ENCODE measurements around the gene HIRA. TPM values are rescaled to one million over a fixed set of nuclear protein-coding genes. Genes with fewer than 3 reads are reported as not detected.

Gene HIRA
- total and polyA plus RNA-seq, 9 of the 15 experiments (the other 6 are each of a cell fraction or from before 2014, with no cell fraction given) = 0.96 to 132 (median 58.4) TPM

DNA sequence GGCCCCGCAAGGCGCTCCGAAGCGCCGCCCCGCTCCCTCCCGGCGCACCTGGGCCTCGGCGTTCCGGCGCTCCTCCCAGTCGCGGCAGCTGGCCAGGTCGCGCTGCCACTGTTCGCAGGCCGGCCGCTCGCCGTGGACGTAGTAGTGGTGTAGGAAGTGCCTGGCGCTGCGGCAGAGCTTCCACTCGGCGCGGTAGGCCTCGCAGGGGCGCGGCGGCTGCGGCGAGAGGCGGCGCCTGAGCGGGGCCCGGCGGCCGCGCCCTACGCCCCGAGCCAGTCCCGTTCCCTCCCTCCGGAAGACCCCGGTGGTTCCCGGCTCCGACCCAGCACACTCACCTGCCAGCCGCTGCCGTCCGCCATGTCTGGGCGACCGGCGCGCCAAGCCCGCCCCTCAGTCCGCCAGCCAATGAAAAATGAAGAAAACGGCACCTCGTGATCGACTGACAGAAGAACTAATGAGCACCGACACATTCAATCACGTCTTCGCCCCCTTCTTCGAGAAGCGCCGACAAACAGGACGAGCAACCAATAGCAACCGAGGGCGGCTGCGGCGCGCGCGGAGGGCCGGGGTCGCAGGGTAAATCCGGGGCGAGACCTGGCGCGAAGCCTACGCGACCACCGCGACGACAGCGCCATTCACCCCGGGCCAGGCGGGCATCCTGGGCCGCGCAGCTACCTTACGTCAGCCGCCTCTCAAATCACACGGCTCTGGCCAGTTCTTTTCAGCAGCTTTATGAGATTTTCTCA, 16.0 kb upstream of the HIRA start, which contains the start of gene C22orf39 (continued):
- TF ChIP-seq NR2F6 (CRISPR knock-in tag; IDR thresholded peaks at IDR 0.05) (peak; percentile 90; the same call in 1 of the 2 replicates), PHF21A (IDR thresholded peaks at IDR 0.05; ENCODE audit: borderline replicate concordance, low read depth) (peak; percentile 97), SMAD1 (IDR thresholded peaks at IDR 0.05; ENCODE audit: low read depth, low read length, partially characterized antibody) (peak; percentile 95), ZSCAN29 (IDR thresholded peaks at IDR 0.05) (peak; percentile 44; the same call in 1 of the 2 replicates), TCF15 (CRISPR knock-in tag; IDR thresholded peaks at IDR 0.05) (0 out of 2 replicates have a peak, but pooled peaks have one; percentile 32), SMARCA4 (IDR thresholded peaks at IDR 0.05) (no peak), HDAC2 (IDR thresholded peaks at IDR 0.05) (peak; percentile 97; the same call in 1 of the 2 replicates), CTCF (IDR thresholded peaks at IDR 0.05 in 2 of 3, conservative IDR thresholded peaks at IDR 0.05 in 1 of 3; ENCODE audit: insufficient read depth in 2 of 3, low read depth in 1 of 3, low read length in 3 of 3) (0 out of 6 replicates have a peak, but pooled peaks of 1 of the 3 experiments have one; percentile 17), ZNF764 (CRISPR knock-in tag; IDR thresholded peaks at IDR 0.05; ENCODE audit: low read depth) (peak; percentile 86; the same call in 1 of the 2 replicates), CHCHD3 (CRISPR knock-in tag; IDR thresholded peaks at IDR 0.05) (peak; percentile 29), NR4A1 (CRISPR knock-in tag; IDR thresholded peaks at IDR 0.05) (peak; percentile 85), NR4A1 (tag; IDR thresholded peaks at IDR 0.05) (no peak), HMGXB4 (CRISPR knock-in tag; IDR thresholded peaks at IDR 0.05) (peak; percentile 90), SMAD3 (CRISPR knock-in tag; conservative IDR thresholded peaks at IDR 0.05) (peak; percentile 61; the same call in 1 of the 2 replicates), ATF1 (CRISPR knock-in tag; IDR thresholded peaks at IDR 0.05) (peak; percentile 48), ATF1 (tag; IDR thresholded peaks at IDR 0.05) (peak; percentile 98), NFRKB (IDR thresholded peaks at IDR 0.05; ENCODE audit: low read depth) (peak; percentile 74; the same call in 1 of the 2 replicates), ZNF780A (CRISPR knock-in tag; IDR thresholded peaks at IDR 0.05) (no peak), HNRNPLL (IDR thresholded peaks at IDR 0.05; ENCODE audit: low read depth, low read length, poor library complexity, severe bottlenecking) (peak; percentile 79)
- TF ChIP-seq, protein P1, sequence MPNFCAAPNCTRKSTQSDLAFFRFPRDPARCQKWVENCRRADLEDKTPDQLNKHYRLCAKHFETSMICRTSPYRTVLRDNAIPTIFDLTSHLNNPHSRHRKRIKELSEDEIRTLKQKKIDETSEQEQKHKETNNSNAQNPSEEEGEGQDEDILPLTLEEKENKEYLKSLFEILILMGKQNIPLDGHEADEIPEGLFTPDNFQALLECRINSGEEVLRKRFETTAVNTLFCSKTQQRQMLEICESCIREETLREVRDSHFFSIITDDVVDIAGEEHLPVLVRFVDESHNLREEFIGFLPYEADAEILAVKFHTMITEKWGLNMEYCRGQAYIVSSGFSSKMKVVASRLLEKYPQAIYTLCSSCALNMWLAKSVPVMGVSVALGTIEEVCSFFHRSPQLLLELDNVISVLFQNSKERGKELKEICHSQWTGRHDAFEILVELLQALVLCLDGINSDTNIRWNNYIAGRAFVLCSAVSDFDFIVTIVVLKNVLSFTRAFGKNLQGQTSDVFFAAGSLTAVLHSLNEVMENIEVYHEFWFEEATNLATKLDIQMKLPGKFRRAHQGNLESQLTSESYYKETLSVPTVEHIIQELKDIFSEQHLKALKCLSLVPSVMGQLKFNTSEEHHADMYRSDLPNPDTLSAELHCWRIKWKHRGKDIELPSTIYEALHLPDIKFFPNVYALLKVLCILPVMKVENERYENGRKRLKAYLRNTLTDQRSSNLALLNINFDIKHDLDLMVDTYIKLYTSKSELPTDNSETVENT (CRISPR knock-in tag; IDR thresholded peaks at IDR 0.05) = peak; percentile 98
- TF ChIP-seq, protein P2, sequence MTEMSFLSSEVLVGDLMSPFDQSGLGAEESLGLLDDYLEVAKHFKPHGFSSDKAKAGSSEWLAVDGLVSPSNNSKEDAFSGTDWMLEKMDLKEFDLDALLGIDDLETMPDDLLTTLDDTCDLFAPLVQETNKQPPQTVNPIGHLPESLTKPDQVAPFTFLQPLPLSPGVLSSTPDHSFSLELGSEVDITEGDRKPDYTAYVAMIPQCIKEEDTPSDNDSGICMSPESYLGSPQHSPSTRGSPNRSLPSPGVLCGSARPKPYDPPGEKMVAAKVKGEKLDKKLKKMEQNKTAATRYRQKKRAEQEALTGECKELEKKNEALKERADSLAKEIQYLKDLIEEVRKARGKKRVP (CRISPR knock-in tag; IDR thresholded peaks at IDR 0.05) = peak; percentile 80
